ENCODE results near the gene CCDC120.

- no peak for TF ChIP-seq CTCF (conservative IDR thresholded peaks at IDR 0.05; ENCODE audit: low read depth, low read length)
- TF ChIP-seq EZH2phosphoT487 (IDR thresholded peaks at IDR 0.05; ENCODE audit: borderline replicate concordance, low read length) = no peak
- TF ChIP-seq EZH2 (IDR thresholded peaks at IDR 0.05; ENCODE audit: low read length, unreplicated experiment) = no peak
Observed at GRCh38 chrX:49061490-49061889, 2.7 kb downstream of the CCDC120 start.

Data from PC-3 (cell line).